Liver (tissue), 9 donors: ENCODE data around the gene LAMB3. TPM values are rescaled to one million over a fixed set of nuclear protein-coding genes. Genes with fewer than 3 reads are reported as not detected.

ENCODE experiments used
- DNase-seq: peaks from one replicate; pipeline ENCODE4 v3.0.0-alpha.2; 2017; ENCODE audit warnings: low spot score
- H3K27ac ChIP-seq, 2 donors: one replicate each; pipeline ENCODE4 v1.7.0; 2013; ENCODE audit warnings: inconsistent platforms in 2 of 2, low read length in 2 of 2, control low read depth in 1 of 2, low read depth in 1 of 2, mild to moderate bottlenecking in 1 of 2
- H3K27me3 ChIP-seq, 4 donors: one replicate each; pipeline versions ENCODE4 v1.6.1 to v1.7.0; 2013; ENCODE audit warnings: low read length in 3 of 4, inconsistent platforms in 1 of 4, mild to moderate bottlenecking in 1 of 4, moderate library complexity in 1 of 4; ENCODE audit not compliant: control insufficient read depth in 4 of 4, insufficient read depth in 4 of 4
- H3K36me3 ChIP-seq, 4 donors: one replicate each; pipeline versions ENCODE4 v1.6.1 to v1.7.0; 2013; ENCODE audit warnings: low read length in 3 of 4, mild to moderate bottlenecking in 3 of 4, low read depth in 1 of 4, moderate library complexity in 1 of 4; ENCODE audit not compliant: control insufficient read depth in 4 of 4, insufficient read depth in 3 of 4
- H3K4me1 ChIP-seq, 4 donors: one replicate each; pipeline versions ENCODE4 v1.6.1 to v1.7.0; 2013; ENCODE audit warnings: low read length in 3 of 4, mild to moderate bottlenecking in 3 of 4, moderate library complexity in 1 of 4; ENCODE audit not compliant: control insufficient read depth in 4 of 4, insufficient read depth in 4 of 4
- H3K4me3 ChIP-seq, 3 donors: one replicate each; pipeline versions ENCODE4 v1.6.1 to v1.7.0; 2013; ENCODE audit warnings: low read length in 3 of 3, control low read depth in 1 of 3, low read depth in 1 of 3, mild to moderate bottlenecking in 1 of 3
- H3K9ac ChIP-seq, 2 donors: one replicate each; pipeline ENCODE4 v1.7.0; 2013; ENCODE audit warnings: low read length in 2 of 2, mild to moderate bottlenecking in 2 of 2, moderate library complexity in 2 of 2, control low read depth in 1 of 2, low read depth in 1 of 2
- H3K9me3 ChIP-seq, 4 donors: one replicate each; pipeline versions ENCODE4 v1.6.1 to v1.7.0; 2013; ENCODE audit warnings: low read length in 3 of 4; ENCODE audit not compliant: control insufficient read depth in 4 of 4
- CTCF ChIP-seq: fragments of 150-350 bp; IDR thresholded peaks from 2 replicates; pipeline ENCODE4 v1.5.1; 2017; ENCODE audit warnings: improper control_type of control experiment, low read depth, low read length; ENCODE audit not compliant: missing input control
- EGR1 ChIP-seq, 2 donors: IDR thresholded peaks; 2 replicates each; pipeline ENCODE4 v1.6.1; 2016 to 2018; ENCODE audit warnings: antibody characterized with exemption in 2 of 2, low read depth in 2 of 2
- FOXA1 ChIP-seq: IDR thresholded peaks from 2 replicates; pipeline ENCODE4 v1.6.1; 2016; ENCODE audit warnings: antibody characterized with exemption
- FOXA2 ChIP-seq: IDR thresholded peaks from 2 replicates; pipeline ENCODE4 v1.6.1; 2016; ENCODE audit warnings: antibody characterized with exemption
- HNF4A ChIP-seq, 2 donors: conservative IDR thresholded peaks; 2 replicates each; pipeline ENCODE4 v1.6.1; 2016; ENCODE audit warnings: antibody characterized with exemption in 2 of 2, mild to moderate bottlenecking in 2 of 2
- HNF4G ChIP-seq: IDR thresholded peaks from 2 replicates; pipeline ENCODE4 v1.6.1; 2016; ENCODE audit warnings: antibody characterized with exemption
- JUND ChIP-seq, 2 donors: IDR thresholded peaks; 2 replicates each; pipeline ENCODE4 v1.6.1; 2016; ENCODE audit warnings: antibody characterized with exemption in 2 of 2
- MAX ChIP-seq: IDR thresholded peaks from 2 replicates; pipeline ENCODE4 v1.6.1; 2016; ENCODE audit warnings: antibody characterized with exemption
- NR2F2 ChIP-seq: IDR thresholded peaks from 2 replicates; pipeline ENCODE4 v1.6.1; 2016; ENCODE audit warnings: antibody characterized with exemption
- RAD21 ChIP-seq, 2 donors: IDR thresholded peaks; 2 replicates each; pipeline ENCODE4 v1.6.1; 2016; ENCODE audit warnings: antibody characterized with exemption in 2 of 2, mild to moderate bottlenecking in 2 of 2
- REST ChIP-seq: IDR thresholded peaks from 2 replicates; pipeline ENCODE4 v1.6.1; 2016; ENCODE audit warnings: antibody characterized with exemption, mild to moderate bottlenecking
- RXRA ChIP-seq, 2 donors: IDR thresholded peaks; 2 replicates each; pipeline ENCODE4 v1.6.1; 2017 to 2018; ENCODE audit warnings: antibody characterized with exemption in 2 of 2, mild to moderate bottlenecking in 1 of 2
- SP1 ChIP-seq: IDR thresholded peaks from 2 replicates; pipeline ENCODE4 v1.6.1; 2018; ENCODE audit warnings: antibody characterized with exemption, mild to moderate bottlenecking
- TAF1 ChIP-seq: conservative IDR thresholded peaks from 2 replicates; pipeline ENCODE4 v1.6.1; 2016; ENCODE audit warnings: antibody characterized with exemption, mild to moderate bottlenecking
- YY1 ChIP-seq: IDR thresholded peaks from 2 replicates; pipeline ENCODE4 v1.6.1; 2016; ENCODE audit warnings: antibody characterized with exemption, mild to moderate bottlenecking
- ZBTB33 ChIP-seq: IDR thresholded peaks from 2 replicates; pipeline ENCODE4 v1.6.1; 2016; ENCODE audit warnings: antibody characterized with exemption
- WGBS: extraction: QIAGEN DNeasy Blood & Tissue Kit; methylation state at CpG from one replicate; pipeline ENCODE4 v1.1.7; 2013; 5-methylcytosine and 5-hydroxymethylcytosine counted together
- polyA plus RNA-seq, 2 donors: library from polyadenylated mRNA; stranded (reverse) in 1 of 2; unstranded in 1 of 2; fragments of 200-250 nt in 1 of 2; fragments of >200 nt in 1 of 2; fragmentation: Nextera tagmentation in 1 of 2; extraction: Ambion mirVana in 1 of 2; gene quantifications; one replicate each; pipeline versions ENCODE4 v1.2.1 to v1.2.3, GENCODE V29; 2013 to 2015
- total RNA-seq, 2 donors: library from RNA; depleted of rRNA; stranded (reverse); fragments of >200 nt; gene quantifications; one replicate each; pipeline ENCODE4 v1.2.3, GENCODE V29; 2014
- donor health status: healthy.
- donor health status: healthy.
- donor health status: healthy.
- donor health status: healthy.
- donor health status: healthy.

Gene LAMB3
- total and polyA plus RNA-seq, 4 donors = 1.3 to 9.1 (median 5.6) TPM

- no peak overlapping the region for H3K4me3 ChIP-seq
- H3K9me3 ChIP-seq = no peaks in the 10 kb centered on the region
- H3K36me3 ChIP-seq = peaks cover 0 to 4% (median under 1%) of the 10 kb centered on the region in 4 donors
- H3K27ac ChIP-seq = no peak overlapping the region
- H3K9ac ChIP-seq = no peak overlapping the region
- H3K27me3 ChIP-seq = no peaks in the 10 kb centered on the region
- TF ChIP-seq FOXA1 (no peak), RAD21 (IDR thresholded peaks at IDR 0.05) (no peak), HNF4A (conservative IDR thresholded peaks at IDR 0.05) (no peak), FOXA2 (no peak), MAX (no peak), EGR1 (IDR thresholded peaks at IDR 0.05; ENCODE audit: low read depth in 2 of 2) (no peak), TAF1 (no peak), RXRA (IDR thresholded peaks at IDR 0.05) (no peak), HNF4G (no peak)
- 95% methylated on average over 5 of the region's 5 CpGs for WGBS
- no peak for DNase-seq
- H3K4me1 ChIP-seq = peaks cover 0 to 3% (median 0%) of the 10 kb centered on the region in 4 donors
These were observed 37.3 kb downstream of the LAMB3 start for GRCh38 chr1:209614906-209615305.

GRCh38 chr1:209614151-209614420 lies 38.1 kb downstream of the LAMB3 start:
- Histone ChIP-seq H3K4me3 (no peak overlapping the region), H3K9me3 (no peaks in the 10 kb centered on the region), H3K36me3 (peaks cover 0 to 4% (median under 1%) of the 10 kb centered on the region in 4 donors), H3K4me1 (peaks cover 0 to 6% (median 0%) of the 10 kb centered on the region in 4 donors), H3K27me3 (no peaks in the 10 kb centered on the region), H3K27ac (no peak overlapping the region), H3K9ac (no peak overlapping the region)
- WGBS = 90% methylated on average over 5 of the region's 5 CpGs
- no peak for DNase-seq
- no peak for TF ChIP-seq CTCF
- TF ChIP-seq MAX = no peak
- TF ChIP-seq SP1 = no peak
- no peak for TF ChIP-seq YY1
- TF ChIP-seq ZBTB33 = no peak
- no peak for TF ChIP-seq NR2F2
- no peak for TF ChIP-seq TAF1
- TF ChIP-seq REST = no peak
- no peak for TF ChIP-seq HNF4A (conservative IDR thresholded peaks at IDR 0.05)
- no peak for TF ChIP-seq RAD21 (IDR thresholded peaks at IDR 0.05)
- TF ChIP-seq EGR1 (IDR thresholded peaks at IDR 0.05; ENCODE audit: low read depth in 2 of 2) = no peak
- no peak for TF ChIP-seq JUND (IDR thresholded peaks at IDR 0.05)
